ENCODE measurements around the gene DHH.

DHH gene

DNA sequence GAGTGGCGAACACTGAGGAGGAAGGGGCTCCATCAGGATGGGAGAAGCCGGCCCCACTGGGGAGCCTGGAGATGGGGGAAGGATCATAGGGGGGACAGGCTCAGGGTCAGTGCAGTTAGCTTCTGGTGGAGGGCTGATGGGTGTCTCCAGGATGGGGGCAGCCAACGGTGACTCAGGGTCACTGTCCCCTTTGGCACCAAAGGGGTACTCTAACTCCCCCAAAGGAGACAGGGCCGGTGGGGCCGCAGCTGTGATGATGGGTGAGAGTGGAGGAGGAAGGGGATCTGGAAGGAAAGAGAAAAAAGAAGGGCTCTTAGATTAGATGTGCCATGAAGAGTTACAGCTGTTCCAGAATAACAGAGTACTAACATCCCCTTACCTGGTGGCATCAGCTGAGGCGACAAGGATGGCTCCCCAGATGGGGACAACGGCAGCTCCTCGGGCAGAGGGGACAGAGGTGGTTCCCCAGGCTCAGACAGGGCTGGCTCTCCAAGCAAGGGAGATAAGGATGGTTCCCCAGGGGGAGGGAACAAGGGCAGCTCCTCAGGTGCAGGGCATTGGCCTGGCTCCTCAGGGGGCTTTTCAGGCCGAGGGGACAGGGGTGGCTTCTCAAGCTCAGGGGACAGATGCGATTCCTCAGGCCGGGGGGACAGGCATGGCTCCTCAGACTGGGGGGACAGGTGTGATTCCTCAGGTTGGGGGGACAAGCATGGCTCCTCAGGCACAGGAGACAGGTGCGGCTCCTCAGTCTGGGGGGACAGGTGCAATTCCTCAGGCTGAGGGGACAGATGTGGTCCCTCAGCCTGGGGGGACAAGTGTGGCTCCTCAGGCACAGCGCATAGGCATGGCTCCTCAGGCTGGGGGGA, 43.9 kb downstream of the DHH start:
- DNase-seq (ENCODE audit: low spot score) = no peak

DNA sequence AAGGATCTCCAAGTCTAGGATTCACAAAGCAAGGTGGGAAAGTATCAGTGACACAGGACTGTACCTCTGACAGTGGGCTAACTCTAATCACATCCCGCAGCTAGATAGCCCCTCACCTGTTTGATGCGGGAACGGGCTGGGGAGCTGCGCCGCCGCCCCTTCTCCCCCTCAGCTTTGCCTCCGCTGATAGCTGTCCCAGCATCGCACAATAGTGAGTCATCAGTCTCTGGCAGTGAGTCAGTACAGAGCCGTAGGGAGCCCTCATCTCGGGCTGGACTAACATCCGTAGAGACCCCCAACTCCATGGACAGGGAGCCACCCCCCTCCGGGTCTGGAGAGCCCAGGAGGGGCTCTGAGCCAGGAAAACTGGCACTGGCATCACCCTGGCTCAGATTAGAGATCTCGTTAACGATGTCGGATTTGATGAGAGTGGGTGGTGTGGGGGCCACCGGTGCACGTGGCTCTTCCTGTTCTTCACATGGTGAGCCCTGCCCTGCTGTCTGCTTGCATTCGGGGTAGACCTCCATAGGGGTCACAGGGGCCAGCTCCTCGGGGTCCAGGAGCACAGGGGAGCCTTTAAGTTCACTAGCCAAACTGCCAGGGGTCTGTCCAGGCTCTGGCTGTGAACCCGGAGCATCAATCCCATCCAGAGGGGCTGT, 44.9 kb downstream of the DHH start:
- no peak for DNase-seq (ENCODE audit: low spot score)

DNA sequence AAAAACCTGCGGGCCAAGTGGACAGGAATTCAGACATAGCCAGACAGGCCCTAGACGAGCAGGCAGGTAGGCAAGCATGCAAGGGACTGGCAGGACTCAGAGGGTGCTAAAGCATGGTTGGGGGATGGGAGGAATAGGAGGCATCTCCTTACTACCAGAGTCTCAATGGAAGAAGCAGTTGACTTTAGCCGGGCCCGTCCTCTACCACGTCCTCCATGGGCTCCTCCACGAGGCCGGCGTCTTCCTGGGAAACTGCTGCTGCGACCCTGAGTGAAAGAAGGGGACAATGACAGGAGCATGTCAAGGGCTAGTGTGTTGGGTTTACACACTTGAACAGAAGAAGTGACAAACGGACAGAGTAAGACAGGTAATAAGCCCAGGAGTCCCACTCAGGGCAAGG, 45.6 kb downstream of the DHH start:
- no peak for DNase-seq (ENCODE audit: low spot score)

DNA sequence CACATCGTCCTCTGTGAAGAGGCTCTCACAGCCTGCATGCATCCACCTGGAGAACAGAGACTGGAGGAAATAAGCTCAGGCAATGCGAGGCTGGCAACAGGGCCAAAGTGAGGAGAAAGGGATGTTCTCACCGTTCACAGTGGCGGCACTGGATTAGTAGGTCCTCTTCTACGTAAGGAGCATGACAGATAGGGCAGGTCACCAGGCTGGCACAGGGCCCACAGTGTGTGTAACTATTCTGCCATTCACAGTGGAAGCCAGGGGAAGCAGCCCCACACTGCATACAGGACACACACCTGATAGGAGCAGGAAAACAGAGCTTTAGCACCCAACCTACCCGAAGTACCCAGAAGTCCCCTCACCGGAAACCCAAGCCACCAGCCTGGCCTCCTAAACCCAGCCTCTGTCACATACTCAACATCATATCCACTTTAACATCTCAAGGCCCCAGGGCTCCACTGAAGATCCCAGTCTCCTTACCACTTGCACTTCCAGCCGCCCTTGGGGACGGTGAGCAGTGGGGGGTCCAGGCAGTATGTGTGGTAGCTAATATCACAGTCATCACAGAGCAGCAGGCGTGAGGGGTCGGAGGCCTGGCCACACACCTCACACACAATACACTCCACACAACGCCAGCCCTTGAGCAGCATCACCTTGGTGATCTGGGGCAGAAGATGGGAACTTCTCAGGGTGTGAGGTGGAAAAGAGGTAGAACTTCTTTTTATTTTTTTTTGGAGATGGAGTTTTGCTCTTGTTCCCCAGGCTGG, 48.3 kb downstream of the DHH start:
- no peak for DNase-seq (ENCODE audit: low spot score)

DNA sequence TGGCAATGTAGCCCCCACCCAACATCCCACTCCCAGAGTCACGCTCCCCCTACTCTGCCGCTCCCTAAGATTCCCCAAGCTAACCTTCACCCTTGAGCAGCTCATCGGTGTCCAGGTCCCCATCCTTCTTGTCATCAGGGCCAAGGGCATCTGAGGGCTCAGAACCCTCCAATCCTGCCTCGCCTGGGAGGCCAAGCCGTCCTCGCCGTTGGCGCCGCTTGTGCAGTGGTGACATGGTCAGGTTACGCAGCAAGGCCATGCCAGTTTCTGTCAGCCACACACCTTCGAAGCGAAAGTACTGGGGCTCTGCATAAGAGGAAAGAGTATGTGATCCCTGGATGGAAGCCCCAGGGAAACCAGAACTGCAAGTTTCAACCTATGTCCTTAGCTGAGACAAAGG, 49.9 kb downstream of the DHH start:
- DNase-seq (ENCODE audit: low spot score) = no peak

DNA sequence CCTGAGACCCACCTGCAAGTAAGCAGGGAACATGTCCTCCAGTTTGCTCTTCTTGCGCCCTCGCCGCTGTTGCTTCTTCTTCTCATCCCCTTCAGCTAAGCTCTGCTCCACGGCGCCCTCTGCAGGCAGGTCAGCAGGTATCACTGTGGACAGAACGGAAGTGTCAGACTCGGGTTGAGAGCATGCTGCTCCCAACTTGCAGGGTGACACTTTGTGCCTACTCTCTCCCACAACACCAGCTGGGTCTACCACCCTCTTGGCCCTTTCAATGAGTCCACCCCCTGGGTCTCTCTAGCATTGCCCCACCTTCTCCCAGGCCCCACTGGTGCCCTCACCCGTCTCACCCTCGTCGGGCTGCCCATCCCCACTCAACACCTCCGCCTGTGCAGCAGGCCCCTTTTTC, 50.7 kb downstream of the DHH start:
- peak; percentile 76 for DNase-seq (ENCODE audit: low spot score)

DNA sequence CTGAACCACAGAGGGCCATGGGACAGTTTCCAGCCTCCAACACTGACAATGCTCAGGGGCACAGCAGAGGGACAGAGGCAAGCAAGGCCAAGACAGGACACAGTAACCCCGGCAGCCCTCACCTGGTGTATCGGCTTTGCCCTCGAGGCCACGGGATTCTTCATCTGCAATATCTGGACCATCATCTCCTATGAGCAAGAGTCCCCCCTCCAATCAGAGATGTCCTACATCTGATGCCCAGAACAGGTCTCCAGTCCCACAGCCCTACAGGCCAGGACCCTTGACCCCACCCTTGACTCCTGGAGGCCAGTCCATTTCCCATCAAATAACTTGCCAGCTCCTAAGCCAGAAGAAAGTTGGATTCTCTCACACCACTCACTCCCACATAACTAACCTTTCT, 51.4 kb downstream of the DHH start:
- no peak for DNase-seq (ENCODE audit: low spot score)

DNA sequence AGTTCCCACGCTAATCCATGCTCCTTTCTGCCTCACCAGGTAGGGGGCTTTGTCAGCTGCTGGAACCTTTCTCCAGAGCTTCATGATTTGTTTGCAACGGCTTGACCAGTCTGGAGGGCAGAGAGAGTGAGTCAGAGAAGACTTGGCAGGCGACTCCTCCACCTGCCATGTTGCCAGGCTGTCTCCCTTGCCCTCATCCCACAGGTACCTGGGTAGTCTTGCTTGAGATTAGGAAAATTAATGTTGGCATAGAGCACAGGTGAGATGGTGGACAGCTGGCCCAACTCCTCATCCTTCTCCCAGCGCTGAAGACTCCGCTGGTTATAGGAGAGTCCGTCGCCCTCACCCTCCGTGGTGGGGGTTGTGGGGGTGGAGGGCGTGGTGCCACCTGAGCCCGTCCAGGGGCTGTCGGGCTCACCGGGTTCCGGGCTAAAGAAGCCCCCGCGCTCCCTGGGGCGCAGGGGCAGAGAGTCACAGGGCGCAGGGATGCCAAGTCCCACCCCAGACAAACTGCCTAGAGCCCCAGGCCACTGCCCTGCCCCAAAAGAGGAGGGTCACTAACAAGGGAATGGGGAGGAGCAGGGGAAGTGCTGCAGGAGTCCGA, 52.6 kb downstream of the DHH start:
- DNase-seq (ENCODE audit: low spot score) = no peak

DNA sequence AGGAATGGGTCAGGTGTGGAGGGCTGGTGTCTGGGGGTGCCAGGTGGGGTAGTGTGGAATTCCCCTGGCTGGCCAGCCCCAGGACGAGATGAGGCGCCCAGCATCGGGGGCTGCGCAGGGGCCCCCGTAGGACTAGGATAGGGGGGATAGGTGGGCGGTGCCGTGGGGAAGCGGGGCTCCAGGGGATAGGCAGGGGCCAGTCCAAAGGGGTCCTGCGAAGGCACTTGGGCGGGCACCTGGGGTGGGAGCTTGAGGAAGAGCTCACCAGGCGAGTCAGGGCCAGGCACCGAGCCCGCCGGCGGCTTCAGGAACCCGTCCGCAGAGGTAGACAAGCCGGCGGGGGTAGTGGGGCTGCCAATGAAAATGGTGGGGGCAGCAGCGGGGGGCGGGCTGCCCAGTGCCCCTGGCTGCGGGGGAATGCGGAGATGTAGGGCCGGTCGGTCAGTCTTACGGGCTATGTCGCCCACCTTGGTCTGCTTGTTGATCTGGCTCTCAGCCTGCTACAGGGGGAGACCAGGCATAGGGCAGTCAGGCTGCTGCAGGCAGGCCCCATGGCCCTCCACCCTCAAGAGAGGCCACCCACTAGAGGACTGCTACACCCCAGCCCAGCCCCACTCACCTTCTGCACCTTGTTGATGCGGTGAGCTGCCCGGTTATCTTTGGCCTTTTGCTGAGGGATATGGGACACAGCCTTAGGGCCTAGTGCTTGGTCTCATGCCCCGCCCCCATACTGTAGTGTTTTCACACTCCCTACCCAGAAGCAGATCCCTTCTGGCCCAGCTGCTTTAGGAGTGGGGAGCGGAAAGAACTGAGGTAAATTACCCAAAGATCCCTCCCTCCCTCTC, 53.3 kb downstream of the DHH start:
- DNase-seq (ENCODE audit: low spot score) = no peak

DNA sequence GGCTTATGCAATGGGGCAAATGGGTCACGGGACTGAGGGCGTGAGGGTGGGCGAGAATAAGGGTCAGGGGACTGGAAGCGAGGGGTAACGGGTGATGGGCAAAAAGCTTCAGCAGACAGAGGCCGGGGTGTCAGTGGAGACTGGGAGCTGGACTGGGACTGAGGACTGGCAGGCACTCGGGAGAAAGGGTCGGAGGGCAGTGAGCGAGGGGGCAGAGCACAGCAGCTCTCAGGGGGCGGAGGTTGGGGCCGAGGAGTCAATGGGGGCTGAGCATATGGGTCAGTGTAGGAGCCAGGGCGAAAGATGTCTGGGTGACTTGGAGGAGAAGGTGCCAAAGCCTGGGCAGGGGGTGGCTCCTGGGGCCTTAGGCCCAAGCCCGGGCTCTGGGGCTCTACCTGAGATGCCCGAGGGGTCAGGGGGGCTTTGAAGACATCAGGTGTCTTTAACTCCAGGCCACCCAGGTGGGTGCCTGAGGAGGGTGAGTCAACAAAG, 54.2 kb downstream of the DHH start:
- DNase-seq (ENCODE audit: low spot score) = no peak

DNA sequence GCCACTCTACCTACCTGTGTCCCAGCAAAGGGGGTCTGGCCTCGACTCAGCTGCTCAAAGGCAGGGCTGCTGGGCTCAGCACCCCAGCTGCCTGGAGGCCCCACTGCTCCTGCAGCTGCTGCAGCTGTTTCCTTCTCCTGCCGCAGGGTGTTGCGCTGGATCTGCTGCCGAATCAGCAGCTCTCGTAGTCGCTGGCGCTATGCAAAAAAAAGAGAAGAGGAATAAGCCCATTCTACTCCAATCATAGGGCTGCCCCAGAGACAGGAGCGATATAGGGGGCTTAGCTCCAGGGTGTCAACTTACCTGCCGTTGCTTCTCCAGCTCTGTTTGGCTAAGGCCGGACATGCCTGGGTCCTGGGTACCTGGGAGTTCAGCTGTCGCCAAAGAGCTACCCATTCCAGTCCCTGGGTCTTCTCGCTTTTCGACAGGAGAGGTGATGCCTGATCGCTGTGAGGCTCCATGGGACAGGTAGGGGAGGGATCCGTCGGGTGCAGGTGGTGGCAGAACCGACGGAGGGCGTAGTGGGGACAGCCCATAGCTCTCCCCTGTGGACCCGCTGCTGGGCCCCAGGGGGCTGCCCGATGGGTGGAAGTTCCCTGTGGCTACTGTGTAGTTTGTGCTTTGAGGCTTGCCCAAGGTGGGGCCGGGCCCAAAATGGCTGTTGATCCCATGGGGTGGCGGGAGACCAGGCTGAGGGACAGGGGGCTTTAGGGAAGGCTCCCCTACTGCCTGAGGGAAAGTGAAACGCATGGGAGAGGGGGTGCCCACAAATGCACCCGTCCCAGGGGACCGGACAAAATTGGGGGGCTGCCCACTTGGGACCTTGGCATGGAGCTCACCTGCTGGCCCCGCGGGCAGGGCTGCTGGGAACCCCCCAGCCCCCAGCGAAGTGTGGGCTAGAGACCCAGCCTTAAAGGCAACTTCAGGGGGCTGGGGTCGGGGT, 54.9 kb downstream of the DHH start:
- DNase-seq (ENCODE audit: low spot score) = no peak

DNA sequence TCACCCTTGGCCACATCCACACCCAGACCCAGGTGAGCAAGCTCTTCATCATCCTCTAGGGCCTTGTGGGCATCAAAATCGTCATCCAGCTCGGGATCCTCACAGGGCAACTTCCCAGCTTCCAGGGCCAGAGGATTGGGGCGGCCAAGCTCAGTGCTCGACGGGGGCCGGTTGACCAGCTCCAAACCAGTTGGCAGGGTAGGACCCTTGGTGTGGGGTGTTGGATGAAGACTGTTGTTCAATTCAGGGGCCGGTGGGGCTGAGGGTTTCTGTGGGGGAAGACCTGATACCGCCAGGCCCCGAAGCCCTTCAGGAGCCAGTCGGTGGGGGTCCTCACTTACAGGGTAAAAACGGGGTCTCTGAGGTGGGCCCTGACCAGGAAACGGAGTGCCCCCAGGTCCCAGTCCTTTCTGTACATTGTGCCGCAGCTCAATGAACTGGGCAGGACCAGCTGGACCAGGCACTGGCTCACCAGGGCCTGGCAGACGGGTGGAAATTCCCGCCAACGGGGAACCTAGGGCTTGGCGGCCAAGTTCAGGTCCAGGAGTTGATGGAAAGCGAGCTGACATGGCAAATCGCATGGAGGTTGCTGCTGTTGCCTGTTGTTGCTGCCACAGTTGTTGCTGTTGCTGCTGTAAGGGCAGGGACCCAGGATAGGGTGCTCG, 56.2 kb downstream of the DHH start:
- DNase-seq (ENCODE audit: low spot score) = no peak

DNA sequence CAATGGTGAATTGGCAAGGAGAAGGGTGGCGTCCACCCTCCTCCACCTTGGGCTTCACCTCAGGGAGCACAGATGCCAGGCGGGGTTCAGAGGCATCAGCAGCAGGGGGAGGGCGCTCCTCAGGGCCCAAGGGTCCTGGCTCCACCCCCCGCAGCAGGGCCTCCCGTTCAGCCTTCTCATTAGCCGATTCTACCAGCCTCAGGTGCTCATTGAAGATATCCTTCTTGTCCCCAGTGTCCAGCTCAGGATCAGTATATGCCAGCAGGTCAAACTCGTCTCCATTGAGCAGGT, 56.7 kb downstream of the DHH start:
- DNase-seq (ENCODE audit: low spot score) = no peak

DNA sequence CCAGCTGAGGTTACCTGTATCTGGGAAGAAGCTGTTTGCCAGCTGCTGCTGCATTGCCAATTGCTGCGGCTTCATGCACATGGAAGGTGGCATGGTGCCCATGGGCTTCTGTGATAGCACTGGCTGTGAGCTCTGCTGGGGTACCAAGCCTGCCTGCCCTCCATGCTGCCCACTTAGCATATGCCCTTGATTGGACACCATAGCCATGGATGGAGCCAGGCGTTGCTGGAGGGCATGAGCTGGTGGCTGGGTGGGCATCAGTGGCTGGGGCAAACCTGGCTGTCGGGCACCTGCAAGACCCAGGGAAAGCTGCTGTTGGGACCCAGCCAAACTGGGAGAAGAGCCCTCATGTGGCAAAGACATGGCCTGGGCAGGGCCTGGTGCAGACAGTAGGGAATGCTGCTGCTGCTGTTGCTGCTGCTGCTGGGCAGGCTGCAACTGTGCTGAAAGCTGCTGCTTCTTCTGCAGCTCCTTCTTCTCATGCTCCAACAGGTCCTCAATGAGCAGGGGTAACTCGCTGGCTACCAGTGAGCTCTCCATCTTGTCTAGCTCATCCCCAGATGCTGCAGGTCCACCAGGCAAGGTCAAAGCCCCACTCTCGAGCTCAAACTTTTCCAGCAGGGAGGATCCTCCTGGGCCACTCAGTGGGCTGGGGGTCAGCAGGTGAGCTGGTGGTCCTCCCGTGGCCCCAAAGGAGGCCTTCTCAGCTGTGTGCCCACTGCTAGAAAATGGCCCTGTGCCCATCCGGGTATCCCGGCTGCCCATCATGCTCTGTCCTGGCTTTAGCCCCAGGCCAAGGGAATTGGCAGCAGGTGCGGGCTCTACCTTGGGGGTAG, 57.3 kb downstream of the DHH start:
- DNase-seq (ENCODE audit: low spot score) = no peak
